HuH-7 (cell line): ENCODE results near the gene TMBIM4.
A peak's percentile ranks its signal among the peaks of the same experiment; 100 is the strongest.
"Not testable (repeated sequence)": the region's sequence is repeated elsewhere in the genome, so short reads cannot be mapped to it uniquely, and the experiment has no call there.

Source experiments
- DNase-seq: peaks from one replicate; pipeline ENCODE4 v3.0.0; 2011; ENCODE audit warnings: low spot score

TMBIM4 gene

DNA sequence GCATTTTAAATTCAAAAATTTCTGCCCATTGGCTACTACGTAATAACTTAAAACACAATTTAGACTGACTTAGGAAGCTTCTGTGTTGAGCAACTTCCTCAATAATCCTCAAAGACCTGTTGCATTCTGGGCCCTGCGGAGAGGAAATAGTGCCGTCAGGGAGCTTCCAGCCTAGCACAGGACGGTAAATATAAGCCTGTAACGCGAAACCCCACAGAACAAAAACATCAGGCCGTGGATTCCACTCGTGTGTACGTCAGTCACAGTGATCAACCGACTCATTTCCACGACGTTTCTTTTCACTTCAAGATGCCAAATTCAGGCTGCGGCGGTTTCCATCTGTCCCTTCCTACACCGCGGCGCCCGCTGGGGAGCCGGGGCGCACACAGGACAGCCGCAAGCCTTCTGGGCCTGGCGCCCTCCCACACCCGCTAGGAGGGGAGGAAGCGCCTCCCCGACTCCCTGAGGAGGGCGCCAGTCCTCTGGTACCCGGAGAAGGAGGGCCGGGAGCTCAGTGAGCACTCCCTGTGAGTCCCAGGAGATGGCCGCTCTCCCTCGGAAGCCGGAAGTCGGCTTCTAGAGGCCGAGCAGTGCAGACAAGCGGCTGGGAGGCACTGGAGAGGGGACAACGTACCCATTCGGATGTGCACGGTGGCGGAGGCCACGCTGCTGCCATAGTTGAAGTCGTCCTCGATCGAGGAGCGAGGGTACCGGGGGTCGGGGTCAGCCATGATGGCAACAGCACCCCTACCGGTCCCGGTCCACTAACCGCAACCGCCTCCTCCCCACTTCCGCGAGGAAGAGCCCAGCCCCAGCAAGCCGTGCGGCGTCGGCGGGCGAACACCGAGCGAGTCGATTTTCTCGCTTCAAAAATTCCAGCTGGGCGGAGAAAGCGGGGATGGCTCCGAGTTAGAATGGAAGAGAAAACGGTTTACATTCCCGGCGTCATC lies at the start of gene TMBIM4:
TMBIM4 (minus strand) TSS at position 776 of the 950 bp plus-strand sequence; CDS start at position 731, 45 bp downstream.
- peak; percentile 92 for DNase-seq

DNA sequence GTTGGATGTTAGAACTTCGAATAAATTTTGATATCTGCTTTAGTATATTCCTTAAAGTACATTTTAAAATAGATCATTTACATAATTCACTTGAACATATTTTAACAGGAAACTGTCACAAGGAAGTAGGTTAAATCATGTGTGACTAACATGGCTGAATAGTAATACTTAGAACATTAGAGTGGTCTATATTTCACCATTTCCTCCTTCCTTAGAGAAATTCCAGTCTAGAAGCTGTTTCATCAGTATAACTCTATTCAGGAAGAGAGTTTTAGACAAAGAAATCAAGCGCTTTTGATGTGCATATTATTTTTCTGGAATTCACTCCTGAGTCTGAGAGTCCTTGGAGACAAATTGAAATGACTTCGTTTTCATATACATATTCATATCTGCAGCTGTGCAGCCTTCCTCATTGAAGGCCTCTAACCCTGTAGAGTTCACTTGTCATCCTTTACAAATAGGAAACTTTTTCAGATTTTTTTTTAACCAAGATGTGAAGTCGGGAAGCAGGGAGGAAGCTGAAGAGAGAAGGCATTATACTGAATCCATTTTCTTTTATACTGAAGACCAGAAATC lies 47.6 kb upstream of the TMBIM4 start:
- no peak for DNase-seq

GRCh38 chr12:66213011-66213410 lies 43.2 kb upstream of the TMBIM4 start:
- DNase-seq, result not testable (repeated sequence)

DNA sequence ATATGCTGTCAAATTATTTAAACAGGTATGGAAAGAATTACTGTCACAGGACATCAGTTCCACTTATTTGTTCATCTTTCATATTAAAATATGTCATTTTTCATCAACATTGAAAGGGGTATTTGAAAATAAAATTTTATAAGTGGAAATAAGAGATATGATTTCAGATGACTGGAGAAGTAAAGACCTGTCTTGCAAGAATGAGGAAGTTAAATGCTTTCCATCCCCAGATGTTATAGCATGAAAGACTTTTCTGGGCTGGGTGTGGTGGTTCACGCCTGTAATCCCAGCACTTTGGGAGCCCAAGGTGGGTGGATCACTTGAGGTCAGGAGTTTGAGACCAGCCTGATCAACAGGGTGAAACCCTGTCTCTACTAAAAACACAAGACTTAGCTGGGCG lies 41.8 kb upstream of the TMBIM4 start:
- DNase-seq, result not testable (repeated sequence)

GRCh38 chr12:66210840-66211239 lies 41.0 kb upstream of the TMBIM4 start:
- no peak for DNase-seq

DNA sequence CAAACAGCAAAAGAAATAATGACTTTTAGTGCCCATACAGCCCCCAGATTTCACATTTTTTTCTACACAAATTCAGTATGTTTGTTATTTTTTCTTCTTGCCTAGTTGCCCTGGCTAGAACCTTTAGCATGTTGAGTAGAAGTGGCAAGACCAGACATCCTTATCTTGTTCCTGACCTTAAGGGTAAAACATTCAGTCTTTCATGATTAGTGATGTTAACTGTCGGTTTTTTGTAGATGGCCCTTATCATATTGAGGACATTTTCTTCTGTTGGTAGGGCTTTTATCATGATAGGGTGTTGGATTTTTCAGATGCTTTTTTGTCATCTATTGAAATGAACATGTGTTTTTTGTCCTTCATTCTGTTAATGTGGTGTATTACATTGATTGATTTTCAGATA lies 36.3 kb upstream of the TMBIM4 start:
- no peak for DNase-seq

DNA sequence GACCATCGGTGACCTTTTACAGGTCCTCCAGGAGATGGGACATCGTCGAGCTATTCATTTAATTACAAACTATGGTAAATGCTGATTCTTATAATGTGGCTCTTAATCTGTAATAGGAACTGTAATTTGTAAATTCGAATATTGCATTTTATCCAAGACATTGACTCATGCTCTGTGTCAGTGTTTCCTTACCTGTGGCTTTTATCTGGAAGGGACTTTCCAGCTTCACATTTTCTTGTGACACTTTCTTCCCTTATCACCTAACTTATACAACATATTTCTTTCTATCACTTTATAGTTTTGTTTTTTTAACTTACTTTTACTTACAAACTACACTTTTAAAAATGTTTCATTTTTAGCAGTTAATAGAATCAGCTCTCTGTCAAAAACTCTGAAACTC lies 34.0 kb upstream of the TMBIM4 start:
- no peak for DNase-seq

GRCh38 chr12:66199831-66200509 lies 30.2 kb upstream of the TMBIM4 start:
- no peak for DNase-seq

- no peak for DNase-seq
Observed at GRCh38 chr12:66199141-66199540, 29.3 kb upstream of the TMBIM4 start.

DNA sequence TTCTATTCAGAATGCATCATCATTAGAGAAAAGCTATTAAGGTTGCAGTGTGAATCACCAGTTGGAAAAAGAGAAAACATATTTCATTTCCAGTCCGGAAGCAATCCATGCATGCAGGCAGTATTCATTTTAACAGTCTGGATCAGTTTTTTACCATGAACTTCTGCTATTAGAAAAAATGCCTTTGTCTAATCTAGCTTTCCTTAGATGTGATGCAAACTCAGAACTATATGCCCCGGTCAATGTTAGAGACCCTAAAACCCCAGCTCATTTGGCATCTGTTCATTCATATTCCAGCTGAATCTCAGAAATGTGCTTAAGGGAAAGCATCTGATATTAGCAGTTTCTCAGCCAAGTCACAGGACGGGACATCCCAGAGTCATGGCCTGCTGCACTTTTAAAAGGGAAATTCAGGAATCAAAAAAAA lies 27.7 kb upstream of the TMBIM4 start:
- DNase-seq, result no peak

DNA sequence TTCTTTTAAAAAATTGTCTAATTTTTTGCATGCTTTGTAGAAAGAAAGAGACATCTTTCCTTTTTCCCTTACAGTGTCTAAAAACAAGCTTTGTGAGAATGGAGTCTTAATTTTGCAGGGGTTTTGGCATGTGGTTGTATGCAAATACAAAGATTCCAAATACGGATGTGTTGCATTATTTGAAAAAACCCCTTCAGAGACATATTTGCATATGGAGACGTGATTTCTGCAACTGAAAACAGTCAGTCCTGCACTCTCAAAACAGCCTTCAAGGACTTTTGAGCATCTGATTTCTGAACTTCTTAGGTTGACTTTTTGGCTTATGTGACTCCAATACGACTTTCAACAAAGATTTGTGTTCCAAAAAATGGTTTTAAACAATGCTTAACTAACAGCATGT lies 27.0 kb upstream of the TMBIM4 start:
- DNase-seq, result no peak

- DNase-seq, result no peak
Observed at GRCh38 chr12:66195242-66195641, 25.4 kb upstream of the TMBIM4 start.

DNA sequence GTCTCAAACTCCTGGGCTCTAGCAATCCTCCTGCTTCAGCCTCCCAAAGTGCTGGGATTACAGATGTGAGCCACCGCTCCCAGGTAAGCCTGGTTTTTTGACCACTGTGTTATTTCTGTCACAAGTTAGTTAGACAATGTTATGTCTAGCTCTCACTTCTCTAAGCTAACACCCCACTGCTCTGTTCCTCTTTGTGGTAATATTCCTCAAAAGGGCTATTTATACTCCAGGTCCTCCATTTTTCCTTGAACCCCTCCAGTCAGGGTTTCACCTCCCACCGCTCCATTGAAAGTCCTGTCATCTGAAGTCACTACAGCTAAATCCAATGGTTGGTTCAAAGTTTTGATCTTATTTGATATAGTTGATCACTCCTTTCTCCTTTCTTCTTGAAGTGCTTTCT lies 24.3 kb upstream of the TMBIM4 start:
- DNase-seq, result no peak

- peak; percentile 52 for DNase-seq
Observed at GRCh38 chr12:66191547-66192126, 21.8 kb upstream of the TMBIM4 start.

DNA sequence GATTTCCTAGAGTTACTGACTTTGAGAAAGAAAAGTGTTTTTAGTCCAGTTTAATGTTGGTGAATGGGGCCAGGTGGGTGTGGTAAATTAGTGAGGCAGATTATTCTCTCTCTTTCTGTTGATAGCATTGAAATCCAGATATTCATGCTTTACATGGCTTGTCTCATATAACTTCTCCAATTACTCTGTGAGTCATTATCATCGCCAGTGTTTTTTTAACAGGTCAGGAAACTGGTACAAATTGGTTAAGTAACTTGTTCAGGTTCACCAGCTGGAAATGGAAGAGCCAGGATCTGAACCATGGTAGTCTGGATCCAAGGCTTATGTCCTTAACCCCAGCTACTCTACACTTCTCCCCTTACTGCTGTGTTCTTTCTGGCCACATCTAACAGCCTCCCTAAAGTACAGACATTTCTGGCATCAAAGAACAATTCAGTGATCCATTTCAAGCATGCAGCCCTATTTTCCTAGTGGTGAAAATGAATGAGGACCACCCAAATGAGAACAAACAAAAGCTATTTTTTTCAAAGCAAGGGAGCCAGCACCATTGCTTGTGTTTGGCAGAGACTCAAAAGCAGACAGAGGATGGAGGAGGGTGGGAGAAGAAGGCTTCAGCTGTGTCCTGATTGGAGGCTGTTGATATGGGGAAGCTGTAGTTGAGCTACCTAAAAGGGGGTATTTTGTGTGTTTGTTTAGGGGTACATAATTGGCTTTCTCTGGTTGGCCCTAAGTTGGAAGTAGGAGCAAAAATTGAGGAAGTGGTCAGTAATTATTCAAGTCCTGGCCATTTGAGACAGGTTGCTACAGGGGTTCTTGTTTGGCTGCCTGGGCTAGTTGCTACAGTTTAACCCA lies 20.9 kb upstream of the TMBIM4 start:
- no peak for DNase-seq

DNA sequence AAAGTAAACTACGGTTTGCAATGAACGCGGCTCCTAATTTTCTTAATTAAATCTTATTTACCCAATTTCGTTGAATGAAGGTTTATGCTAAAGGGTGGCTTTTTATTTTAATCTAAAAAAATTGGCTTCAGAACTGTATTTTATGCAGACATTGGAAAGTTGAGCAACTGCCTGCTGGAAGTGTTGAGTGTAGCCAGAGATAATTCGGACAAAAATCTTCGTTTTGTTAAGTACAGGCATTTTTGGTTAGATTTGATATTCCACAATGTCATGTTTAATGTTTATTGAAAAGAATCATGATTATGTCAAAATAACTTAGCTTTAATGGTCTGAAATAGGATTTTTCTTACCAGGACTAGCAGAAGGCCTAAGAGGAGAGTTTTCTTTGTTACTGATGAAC lies 20.1 kb upstream of the TMBIM4 start:
- no peak for DNase-seq

GRCh38 chr12:66189486-66189843 lies 19.7 kb upstream of the TMBIM4 start:
- no peak for DNase-seq

GRCh38 chr12:66188584-66189485 lies 19.0 kb upstream of the TMBIM4 start, which contains the start of gene IRAK3:
Gene IRAK3 (plus strand): TSS chr12:66189214. CDS start chr12:66189300, 86 bp downstream.
- peak; percentile 55 for DNase-seq

- no peak for DNase-seq
Observed at GRCh38 chr12:66187821-66188220, 18.0 kb upstream of the TMBIM4 start.

DNA sequence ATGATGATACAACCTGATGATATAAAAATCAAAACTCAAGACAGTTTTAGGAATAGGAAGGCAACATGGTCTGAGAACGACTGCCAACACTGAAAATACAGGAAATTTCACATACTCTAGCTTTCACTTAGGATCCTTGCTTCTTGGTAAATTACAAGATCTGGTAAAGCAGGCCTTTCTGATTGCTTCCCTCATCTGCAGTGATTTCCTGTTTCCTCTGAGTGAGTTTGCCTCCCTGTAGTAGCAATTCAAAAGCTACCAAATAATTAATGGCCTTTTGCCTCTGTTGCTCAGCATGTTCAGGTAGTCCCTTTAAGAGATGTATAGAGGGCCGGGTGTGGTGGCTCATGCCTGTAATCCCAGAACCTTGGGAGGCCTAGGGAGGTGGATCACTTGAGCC lies 17.2 kb upstream of the TMBIM4 start:
- DNase-seq, result no peak
